Measurements from ENCODE around the gene SLC9C1. TPM values are rescaled to one million over a fixed set of nuclear protein-coding genes. Genes with fewer than 3 reads are reported as not detected.
A peak's percentile ranks its signal among the peaks of the same experiment; 100 is the strongest.

SLC9C1 gene
- total and polyA plus RNA-seq, 2 experiments from 2014 or later: 0.03 TPM; not detected in 1

- Histone ChIP-seq H3K9me2 (replicated peaks; ENCODE audit: insufficient read depth) (no peaks in the 10 kb centered on the region), H3K27ac (peak overlapping the region; percentile 86), H3K79me2 (no peaks in the 10 kb centered on the region), H3K4me2 (no peak overlapping the region), H3K36me3 (replicated peaks; ENCODE audit: insufficient read depth, low read depth) (no peaks in the 10 kb centered on the region), H3K9me3 (ENCODE audit: low read depth) (no peaks in the 10 kb centered on the region), H3K4me1 (ENCODE audit: insufficient read depth) (peaks cover 32% of the 10 kb centered on the region), H3K4me3 (no peak overlapping the region), H3K27me3 (no peaks in the 10 kb centered on the region), H4K20me1 (ENCODE audit: insufficient read depth, poor library complexity, severe bottlenecking) (no peaks in the 10 kb centered on the region), H2AFZ (no peak overlapping the region)
- 91% methylated on average over 9 of the region's 9 CpGs for WGBS (ENCODE audit: low lambda C conversion rate, missing lambda C conversion rate)
- DNase-seq (ENCODE audit: low spot score): no peak
- TF ChIP-seq EZH2 (IDR thresholded peaks at IDR 0.05; ENCODE audit: borderline replicate concordance) (no peak), EZH2phosphoT487 (IDR thresholded peaks at IDR 0.05; ENCODE audit: low read depth, severe bottlenecking, unreplicated experiment) (no peak), CTCF (IDR thresholded peaks at IDR 0.05; ENCODE audit: poor library complexity) (no peak)
These were observed 12.8 kb upstream of the SLC9C1 start for GRCh38 chr3:112306825-112307224.

GRCh38 chr3:112304611-112305010, 10.6 kb upstream of the SLC9C1 start:
- WGBS (ENCODE audit: low lambda C conversion rate, missing lambda C conversion rate): 51% methylated on average over 2 of the region's 2 CpGs

GRCh38 chr3:112303764-112304325, 9.8 kb upstream of the SLC9C1 start:
- peak overlapping the region; percentile 7 for H3K4me3 ChIP-seq
- peak overlapping the region; percentile 90 for H3K27ac ChIP-seq
- no peaks in the 10 kb centered on the region for H4K20me1 ChIP-seq (ENCODE audit: insufficient read depth, poor library complexity, severe bottlenecking)
- no peak for TF ChIP-seq EZH2phosphoT487 (IDR thresholded peaks at IDR 0.05; ENCODE audit: low read depth, severe bottlenecking, unreplicated experiment)
- no peak for TF ChIP-seq CTCF (IDR thresholded peaks at IDR 0.05; ENCODE audit: poor library complexity)
- no peak for TF ChIP-seq EZH2 (IDR thresholded peaks at IDR 0.05; ENCODE audit: borderline replicate concordance)
- H3K9me2 ChIP-seq (replicated peaks; ENCODE audit: insufficient read depth): no peaks in the 10 kb centered on the region
- H3K79me2 ChIP-seq: no peaks in the 10 kb centered on the region
- 15% methylated on average over 11 of the region's 11 CpGs for WGBS (ENCODE audit: low lambda C conversion rate, missing lambda C conversion rate)
- peak; percentile 33 for DNase-seq (ENCODE audit: low spot score)
- H3K4me2 ChIP-seq: peak overlapping the region; percentile 69
- no peaks in the 10 kb centered on the region for H3K9me3 ChIP-seq (ENCODE audit: low read depth)
- peak overlapping the region; percentile 60 for H2AFZ ChIP-seq
- no peaks in the 10 kb centered on the region for H3K27me3 ChIP-seq
- no peaks in the 10 kb centered on the region for H3K36me3 ChIP-seq (replicated peaks; ENCODE audit: insufficient read depth, low read depth)
- peaks cover 39% of the 10 kb centered on the region for H3K4me1 ChIP-seq (ENCODE audit: insufficient read depth)

More at GRCh38 chr3:112304611-112305010, 10.6 kb upstream of the SLC9C1 start:
- TF ChIP-seq EZH2phosphoT487 (IDR thresholded peaks at IDR 0.05; ENCODE audit: low read depth, severe bottlenecking, unreplicated experiment): no peak
- TF ChIP-seq EZH2 (IDR thresholded peaks at IDR 0.05; ENCODE audit: borderline replicate concordance): no peak
- peak; percentile 24 for TF ChIP-seq CTCF (IDR thresholded peaks at IDR 0.05; ENCODE audit: poor library complexity)
- no peaks in the 10 kb centered on the region for H3K36me3 ChIP-seq (replicated peaks; ENCODE audit: insufficient read depth, low read depth)
- H3K9me2 ChIP-seq (replicated peaks; ENCODE audit: insufficient read depth): no peaks in the 10 kb centered on the region
- no peak for DNase-seq (ENCODE audit: low spot score)
- no peaks in the 10 kb centered on the region for H4K20me1 ChIP-seq (ENCODE audit: insufficient read depth, poor library complexity, severe bottlenecking)
- no peaks in the 10 kb centered on the region for H3K79me2 ChIP-seq
- peaks cover 39% of the 10 kb centered on the region for H3K4me1 ChIP-seq (ENCODE audit: insufficient read depth)
- H3K4me3 ChIP-seq: no peak overlapping the region
- H2AFZ ChIP-seq: peak overlapping the region; percentile 60
- peak overlapping the region; percentile 90 for H3K27ac ChIP-seq
- H3K27me3 ChIP-seq: no peaks in the 10 kb centered on the region
- peak overlapping the region; percentile 69 for H3K4me2 ChIP-seq
- no peaks in the 10 kb centered on the region for H3K9me3 ChIP-seq (ENCODE audit: low read depth)
